ENCODE data around the gene HMCN2.

Gene HMCN2

DNA sequence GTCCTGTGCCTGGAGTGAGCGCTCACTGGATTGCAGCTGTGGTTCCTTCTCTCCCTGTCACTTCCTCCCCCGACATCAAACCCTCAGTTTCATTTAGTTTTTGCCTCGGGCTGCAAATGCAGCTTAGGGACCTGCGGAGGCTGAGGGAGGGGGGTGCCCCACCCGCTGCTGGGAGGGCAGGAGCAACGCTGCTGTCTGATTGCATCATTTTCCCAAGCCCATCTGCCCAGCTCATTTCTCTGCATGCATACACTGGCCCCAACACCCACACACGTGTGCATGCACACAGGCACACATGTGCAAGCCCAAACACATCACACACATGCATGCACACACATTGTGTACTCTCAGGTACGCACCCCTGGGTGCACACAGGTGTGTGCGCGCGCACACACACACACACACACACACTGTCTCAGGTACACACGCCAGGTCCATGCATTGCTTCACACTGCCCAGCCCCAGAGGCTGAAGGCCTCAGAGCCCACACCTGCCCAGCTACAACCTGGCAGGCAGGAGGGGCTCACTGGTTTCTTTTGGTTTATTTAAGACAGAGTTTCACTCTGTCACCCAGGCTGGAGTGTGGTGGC lies 182.6 kb downstream of the HMCN2 start:
- peak overlapping the region; percentile 50 for H3K27ac ChIP-seq
- TF ChIP-seq ZFX (IDR thresholded peaks at IDR 0.05) = no peak
- TF ChIP-seq, protein P1, sequence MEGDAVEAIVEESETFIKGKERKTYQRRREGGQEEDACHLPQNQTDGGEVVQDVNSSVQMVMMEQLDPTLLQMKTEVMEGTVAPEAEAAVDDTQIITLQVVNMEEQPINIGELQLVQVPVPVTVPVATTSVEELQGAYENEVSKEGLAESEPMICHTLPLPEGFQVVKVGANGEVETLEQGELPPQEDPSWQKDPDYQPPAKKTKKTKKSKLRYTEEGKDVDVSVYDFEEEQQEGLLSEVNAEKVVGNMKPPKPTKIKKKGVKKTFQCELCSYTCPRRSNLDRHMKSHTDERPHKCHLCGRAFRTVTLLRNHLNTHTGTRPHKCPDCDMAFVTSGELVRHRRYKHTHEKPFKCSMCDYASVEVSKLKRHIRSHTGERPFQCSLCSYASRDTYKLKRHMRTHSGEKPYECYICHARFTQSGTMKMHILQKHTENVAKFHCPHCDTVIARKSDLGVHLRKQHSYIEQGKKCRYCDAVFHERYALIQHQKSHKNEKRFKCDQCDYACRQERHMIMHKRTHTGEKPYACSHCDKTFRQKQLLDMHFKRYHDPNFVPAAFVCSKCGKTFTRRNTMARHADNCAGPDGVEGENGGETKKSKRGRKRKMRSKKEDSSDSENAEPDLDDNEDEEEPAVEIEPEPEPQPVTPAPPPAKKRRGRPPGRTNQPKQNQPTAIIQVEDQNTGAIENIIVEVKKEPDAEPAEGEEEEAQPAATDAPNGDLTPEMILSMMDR (conservative IDR thresholded peaks at IDR 0.05) = no peak

DNA sequence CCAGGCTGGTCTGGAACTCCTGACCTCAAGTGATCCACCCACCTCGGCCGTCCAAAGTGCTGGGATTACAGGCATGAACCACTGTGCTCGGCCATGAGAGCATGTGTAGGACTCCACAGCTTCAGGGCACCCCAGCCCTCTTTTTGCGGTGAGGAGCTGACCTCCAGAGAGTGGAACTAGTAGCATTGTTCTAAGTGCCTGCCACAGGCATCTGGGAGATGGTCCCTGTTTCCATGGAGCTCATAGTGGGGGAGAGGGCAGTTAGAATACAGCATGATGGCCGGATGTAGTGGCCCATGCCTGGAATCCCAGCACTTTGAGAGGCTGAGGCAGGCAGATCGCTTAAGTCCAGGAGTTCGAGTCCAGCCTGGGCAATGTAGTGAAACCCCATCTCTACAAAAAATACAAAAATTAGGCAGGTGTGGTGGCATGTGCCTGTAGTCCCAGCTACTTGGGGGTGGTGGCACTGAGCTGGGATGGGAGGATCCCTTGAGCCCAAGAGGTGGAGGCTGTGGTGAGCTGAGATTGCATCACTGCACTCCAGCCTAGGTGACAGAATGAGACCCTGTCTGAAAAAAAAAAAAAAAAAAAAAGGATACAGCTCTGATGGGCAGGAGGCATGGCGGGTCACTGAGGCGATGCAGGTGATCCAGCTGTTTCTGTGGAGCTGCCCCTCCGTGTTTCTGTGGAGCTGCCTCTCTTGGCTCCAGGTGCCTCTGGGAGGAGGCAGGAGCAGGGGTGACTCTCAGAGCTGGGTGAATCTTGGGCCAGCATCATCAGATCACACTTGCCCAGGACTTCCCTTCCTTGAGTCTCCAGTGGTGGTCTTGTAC lies 183.4 kb downstream of the HMCN2 start:
- no peak overlapping the region for H3K27ac ChIP-seq
- TF ChIP-seq ZFX (IDR thresholded peaks at IDR 0.05) = no peak
- TF ChIP-seq, protein P1 (conservative IDR thresholded peaks at IDR 0.05) = no peak

DNA sequence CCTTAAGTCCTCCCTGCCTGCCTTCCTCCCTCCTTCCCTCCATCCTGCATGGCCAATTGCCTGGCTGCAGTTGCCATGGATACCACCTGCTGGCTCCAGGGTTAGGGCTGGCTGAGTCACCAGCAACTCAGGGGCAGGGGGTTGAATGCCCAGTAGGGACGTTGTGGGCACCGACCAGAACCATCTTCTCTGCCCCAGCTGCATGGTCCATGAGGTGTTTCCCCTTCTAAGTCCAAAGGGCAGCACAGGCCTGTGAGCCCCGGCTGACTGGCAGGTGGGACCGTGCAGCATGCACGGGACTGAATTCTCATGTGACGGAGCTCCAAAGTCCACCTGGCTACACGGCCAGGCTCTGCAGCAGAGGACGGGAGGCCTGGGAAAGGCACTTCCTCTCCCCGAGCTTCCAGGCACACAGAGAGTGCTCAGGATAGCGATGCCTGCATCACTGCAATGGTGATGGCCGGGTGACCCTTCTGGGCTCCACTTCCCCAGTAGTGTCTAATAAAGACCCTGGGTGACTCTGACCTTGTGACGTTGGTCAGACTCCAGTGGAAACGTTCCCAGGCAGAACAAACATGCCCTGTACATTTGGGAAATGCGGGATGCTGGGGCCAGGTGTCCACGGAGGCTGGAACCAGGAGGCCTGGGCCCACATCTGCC lies 184.9 kb downstream of the HMCN2 start:
- peak overlapping the region; percentile 59 for H3K27ac ChIP-seq
- TF ChIP-seq ZFX (IDR thresholded peaks at IDR 0.05) = no peak
- TF ChIP-seq, protein P1 (conservative IDR thresholded peaks at IDR 0.05) = no peak

DNA sequence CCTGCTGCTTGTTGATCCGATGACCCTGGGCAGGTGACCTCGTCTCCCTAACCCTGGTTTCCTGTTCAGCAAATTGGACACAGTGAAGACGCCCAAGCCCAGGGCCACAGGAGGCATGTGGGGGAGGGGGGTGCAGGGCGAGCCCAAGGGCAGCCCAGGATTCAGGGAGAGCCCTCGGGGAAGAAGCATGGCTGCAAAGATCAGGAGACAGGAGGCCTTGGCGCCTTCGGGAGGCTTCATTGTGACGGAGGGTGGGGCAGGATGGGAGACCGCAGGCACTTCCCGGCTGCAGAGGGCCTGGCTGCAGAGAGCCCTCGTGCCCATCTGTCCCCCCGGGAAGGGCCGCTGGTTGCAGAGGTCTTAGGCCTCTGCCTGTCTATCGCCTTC lies 185.4 kb downstream of the HMCN2 start:
- peak overlapping the region; percentile 59 for H3K27ac ChIP-seq
- no peak for TF ChIP-seq ZFX (IDR thresholded peaks at IDR 0.05)
- TF ChIP-seq, protein P1 (conservative IDR thresholded peaks at IDR 0.05) = no peak

DNA sequence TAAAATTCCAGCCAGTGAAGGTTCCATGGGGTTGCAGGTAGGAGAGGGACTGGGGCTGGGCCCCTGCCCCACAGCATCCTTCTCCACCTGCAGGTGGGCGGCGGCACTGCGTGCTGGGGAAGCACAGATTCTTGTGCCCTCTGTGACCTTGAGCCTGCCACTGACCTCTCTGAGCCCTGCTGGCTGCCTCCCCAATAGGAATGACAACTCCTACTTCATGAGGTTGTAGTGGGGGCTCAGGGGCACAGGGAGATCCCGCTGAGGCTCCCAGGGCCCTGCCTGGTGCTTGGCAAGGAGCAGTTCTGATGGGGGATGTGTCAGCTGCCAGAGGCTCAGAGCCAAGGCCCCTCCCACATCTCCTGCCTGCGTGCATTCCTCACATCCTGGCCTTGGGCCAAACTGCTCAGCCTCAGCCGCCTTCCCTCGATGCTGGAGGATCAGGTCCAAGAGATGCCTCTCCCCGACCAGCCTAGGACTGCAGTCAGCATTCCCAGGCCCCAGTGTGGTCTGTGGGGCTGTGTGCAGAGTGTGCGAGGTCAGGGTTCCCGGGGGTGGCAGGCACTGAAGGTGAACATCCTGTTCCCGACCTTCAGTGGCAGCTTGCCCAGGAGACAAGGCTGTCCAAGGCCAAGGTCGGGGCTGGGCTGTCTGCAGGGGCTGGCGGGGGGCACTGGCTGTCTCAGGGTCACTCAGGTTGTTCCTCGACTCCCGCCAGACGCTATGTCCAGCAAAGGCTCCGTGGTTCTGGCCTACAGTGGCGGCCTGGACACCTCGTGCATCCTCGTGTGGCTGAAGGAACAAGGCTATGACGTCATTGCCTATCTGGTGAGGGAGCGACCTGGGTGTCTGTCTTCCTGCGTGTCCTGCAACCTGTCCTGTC lies 186.2 kb downstream of the HMCN2 start:
- TF ChIP-seq ZFX (IDR thresholded peaks at IDR 0.05) = no peak
- TF ChIP-seq, protein P1 (conservative IDR thresholded peaks at IDR 0.05) = peak; percentile 70

DNA sequence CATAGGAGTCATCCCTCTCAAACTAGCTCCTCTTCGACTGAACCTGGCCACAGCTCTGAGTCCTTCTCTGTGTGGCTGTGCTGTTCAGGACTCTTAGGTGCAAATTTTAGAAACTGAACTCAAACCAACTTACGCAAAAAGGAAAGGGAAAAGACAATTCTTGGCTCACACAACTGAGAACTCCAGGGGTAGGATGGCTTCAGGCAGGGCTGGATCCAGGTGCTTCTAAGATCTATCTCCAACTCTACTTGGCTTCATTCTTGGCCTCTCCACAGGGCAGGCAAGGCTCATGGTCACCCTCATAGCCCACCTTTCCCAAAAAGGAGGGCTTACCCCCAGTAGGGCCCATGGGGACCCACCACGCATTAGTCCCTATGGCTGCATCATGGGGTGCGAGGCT lies 187.3 kb downstream of the HMCN2 start:
- peak overlapping the region; percentile 59; the same call in 1 of the 2 replicates for H3K27ac ChIP-seq
- TF ChIP-seq, protein P1 (conservative IDR thresholded peaks at IDR 0.05) = no peak
- TF ChIP-seq ZFX (IDR thresholded peaks at IDR 0.05) = no peak

More for the DNA sequence above, 186.2 kb downstream of the HMCN2 start:
- H3K27ac ChIP-seq = peak overlapping the region; percentile 59
